HK-2 (cell line): ENCODE measurements around the gene PLEKHH1.
A peak's percentile ranks its signal among the peaks of the same experiment; 100 is the strongest.
"Not testable (repeated sequence)": the region's sequence is repeated elsewhere in the genome, so short reads cannot be mapped to it uniquely, and the experiment has no call there.

Source experiments
- DNase-seq: peaks from one replicate; pipeline ENCODE4 v3.0.0-alpha.2; 2018; ENCODE audit not compliant: unreplicated experiment

Gene PLEKHH1

DNA sequence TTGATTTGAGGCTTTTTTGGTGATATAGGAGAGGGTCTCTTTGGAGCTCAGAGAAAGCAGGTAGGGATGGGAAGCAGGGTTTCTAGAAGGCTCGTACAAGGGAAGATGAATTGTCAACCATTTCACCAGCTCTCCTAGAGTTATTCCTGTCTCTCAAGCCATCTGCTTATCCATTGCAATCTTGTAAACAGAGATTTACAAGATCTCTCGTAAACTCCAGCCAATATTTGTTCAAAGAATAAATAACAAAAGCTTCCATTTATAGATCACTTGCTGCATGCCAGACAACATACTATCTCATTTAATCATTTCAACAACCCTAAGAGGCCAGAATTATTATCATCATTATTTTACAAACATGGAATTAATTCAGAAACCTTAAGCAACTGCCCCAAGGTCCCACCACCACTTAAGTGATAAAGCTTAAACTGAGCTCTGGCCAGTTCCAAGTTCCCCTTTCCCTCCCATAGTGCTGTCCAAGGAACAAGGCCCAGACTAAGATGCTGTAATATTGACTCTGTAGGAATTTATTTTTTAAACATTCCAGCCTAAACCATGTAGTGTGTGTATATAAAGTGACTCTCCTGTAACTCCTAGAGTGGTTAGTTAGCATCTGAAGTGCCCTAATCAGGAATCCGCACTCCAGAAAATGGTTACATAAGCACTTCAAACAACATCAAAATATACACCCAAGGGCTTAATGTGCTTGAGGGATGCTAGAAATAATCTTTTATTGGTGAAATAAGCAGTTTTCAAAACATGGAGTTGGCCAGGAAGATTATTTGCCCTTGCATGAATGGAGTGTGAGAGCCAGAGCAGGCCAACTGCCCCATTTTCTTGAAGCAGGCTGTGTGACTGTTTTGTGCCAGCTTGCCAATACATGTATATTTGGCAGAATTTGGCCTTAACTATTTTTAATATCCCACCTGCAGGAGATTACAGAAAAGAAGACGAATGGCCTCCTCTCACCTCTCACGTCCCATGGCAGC is 2.8 kb upstream of the PLEKHH1 start:
- no peak for DNase-seq

DNA sequence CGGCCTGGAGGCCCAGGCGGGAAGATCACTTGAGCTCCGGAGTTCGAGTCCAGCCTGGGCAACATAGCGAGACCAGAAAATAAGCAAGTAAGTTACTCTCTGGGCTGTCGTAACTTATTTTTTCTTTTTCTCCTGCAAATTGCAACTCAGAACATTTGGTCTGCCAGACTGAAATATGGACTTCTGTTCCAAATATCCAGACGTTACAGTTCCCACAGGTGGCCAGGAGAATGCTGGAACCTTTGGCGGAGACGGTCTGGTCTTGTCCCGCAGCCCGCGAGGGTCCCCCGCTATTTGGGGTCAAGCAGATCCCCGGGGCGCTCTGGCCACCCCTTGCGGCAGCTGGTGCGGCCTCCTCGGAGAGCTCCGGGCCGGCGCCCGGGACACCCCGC is 488 bp upstream of the PLEKHH1 start:
- no peak for DNase-seq

DNA sequence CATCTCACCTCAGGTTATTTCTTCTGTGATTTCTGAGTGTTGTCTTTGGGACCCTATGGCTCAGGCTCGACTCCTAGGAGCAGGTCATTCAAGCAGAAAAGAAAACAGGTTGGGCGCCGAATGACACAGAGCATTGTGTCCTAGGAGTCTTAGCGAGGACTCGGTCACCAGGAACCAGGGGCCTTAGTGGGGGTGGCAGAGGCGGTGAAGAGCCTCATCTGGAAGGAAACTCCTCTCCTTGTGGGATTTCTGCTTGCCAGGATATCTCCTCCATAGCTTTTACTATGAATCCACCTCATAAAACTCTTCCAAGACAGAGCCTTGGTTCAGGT is 630 bp downstream of the PLEKHH1 start:
- no peak for DNase-seq

DNA sequence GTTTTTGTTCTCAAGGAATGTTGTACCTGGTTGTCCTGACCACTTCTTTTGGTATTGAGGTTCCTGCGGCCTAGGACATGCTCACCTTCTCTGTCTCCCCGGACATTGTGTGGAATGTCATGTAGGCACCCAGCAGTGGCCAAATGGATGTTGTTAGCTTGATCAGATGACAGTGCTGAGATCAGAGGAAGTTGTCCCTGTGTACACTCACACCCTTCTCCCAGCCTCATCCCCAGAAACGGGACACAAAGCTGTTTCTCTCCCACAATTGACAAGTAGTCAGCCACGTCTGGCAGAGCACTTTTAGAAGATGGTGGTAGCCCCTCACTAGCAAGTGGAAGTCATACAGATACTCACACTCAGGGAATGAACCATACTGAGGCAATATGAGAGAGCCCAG is 3.0 kb downstream of the PLEKHH1 start:
- DNase-seq = no peak

DNA sequence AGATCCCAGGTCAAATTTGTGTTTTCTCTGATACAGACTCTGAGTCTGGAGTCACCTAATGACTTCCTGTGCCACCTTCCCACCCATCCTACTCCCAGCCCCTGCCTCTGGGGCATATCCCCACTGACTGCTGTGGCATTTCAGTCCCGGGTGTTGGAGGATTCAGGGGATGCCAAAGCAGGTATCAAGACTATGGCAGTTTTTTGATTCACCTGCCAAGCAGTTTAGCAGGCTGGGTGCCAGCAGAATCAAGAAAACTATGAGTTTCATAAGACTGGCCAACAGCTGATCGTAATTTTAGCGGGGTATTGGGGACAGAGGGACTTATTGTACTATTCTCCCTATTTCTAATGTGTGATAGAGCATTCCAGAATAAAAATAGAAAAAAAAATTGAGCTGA is 4.6 kb downstream of the PLEKHH1 start:
- no peak for DNase-seq

DNA sequence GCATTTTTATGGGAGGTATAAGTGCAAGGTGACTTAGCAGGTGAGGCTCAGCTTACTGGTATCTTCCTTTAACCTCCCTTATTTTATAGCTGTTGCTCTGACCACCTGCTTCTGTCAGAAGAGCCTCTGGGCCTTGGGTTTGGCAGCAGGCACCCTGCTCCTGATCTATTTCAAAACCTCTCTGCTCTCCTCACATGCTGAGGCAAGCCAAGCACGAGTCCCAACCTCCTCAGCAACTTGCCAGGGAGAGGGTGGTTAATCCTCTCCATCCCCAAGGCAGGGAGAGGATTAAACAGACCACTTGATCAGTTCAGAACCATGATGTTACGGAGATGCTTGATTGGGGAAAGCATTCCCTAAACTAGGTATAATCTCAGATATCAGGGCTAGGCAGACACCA is 5.4 kb downstream of the PLEKHH1 start:
- no peak for DNase-seq

DNA sequence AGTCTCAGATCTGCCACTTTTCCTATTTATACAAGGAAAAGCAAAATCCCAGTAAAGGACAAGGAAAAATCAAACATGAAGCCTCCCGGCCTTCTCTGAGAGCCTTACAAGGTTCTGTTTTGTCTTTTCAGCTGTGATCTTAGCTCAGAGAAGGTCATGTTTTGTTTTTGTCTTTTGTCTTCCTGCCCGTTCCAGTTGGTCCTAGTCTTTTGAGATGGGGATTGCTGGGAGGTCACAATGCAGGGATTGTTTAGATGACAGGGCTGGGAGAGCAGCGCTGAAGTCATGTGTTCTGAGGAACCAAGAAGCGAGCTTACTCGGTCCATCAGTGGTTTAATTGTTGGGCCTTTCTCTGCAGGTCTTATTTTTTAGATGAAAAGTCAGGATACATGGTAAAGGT is 6.0 kb downstream of the PLEKHH1 start:
- no peak for DNase-seq

DNA sequence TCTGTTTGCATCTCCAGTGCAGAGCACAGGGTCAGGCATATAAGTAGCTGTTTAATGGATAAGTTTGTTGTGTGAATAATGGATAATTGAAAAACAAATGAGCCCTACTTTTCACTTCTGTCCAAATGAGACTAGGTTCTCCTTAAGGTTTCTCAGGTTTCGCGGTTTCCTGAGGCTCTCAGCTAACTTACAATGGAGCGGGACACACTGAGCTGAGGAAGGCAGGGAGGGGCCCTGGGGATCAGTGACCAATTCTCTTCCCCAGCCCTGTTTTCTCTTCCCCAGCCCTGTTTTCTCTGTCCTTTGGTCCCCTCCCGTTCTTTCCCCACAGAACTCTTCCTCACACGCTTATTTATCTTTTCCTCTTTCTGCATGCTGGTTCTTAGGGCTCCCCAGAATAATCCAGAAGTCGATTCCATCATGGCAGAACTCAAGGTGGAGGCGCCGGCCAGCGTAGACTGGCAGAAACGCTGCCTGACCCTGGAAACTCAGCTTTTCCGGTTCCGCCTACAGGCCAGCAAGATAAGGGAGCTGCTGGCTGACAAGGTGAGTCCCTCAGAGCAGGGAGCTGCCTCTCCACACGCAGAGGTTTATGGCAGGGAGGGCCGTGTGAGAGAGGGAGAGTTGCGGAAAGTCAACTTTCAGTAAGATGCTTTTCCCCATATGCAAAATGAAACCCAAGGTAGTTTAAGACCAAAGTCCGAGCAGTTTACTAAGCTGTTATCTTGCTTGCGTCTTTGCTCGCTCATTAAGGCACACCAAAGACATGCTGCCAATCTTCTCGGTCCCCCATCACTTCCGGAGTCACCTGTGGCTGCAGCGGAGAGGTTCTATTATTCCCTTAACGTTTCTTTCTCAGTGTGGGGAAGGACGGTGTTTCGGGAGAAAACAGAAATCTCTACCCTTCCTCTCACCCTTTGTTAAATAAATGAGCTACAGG is 8.6 kb downstream of the PLEKHH1 start:
- no peak for DNase-seq

DNA sequence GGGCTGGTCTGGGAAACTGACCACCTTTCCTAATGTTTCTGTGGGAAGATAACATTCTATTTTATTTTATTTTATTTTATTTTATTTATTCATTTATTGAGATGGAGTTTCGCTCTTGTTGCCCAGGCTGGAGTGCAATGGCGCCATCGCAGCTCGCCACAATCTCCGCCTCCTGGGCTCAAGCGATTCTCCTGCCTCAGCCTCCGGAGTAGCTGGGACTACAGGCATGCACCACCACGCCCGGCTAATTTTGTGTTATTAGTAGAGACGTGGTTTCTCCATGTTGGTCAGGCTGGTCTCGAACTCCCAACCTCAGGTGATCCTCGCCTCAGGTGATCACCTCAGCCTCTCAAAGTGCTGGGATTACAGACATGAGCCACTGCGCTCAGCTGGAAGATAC is 9.5 kb downstream of the PLEKHH1 start:
- DNase-seq = not testable (repeated sequence)

DNA sequence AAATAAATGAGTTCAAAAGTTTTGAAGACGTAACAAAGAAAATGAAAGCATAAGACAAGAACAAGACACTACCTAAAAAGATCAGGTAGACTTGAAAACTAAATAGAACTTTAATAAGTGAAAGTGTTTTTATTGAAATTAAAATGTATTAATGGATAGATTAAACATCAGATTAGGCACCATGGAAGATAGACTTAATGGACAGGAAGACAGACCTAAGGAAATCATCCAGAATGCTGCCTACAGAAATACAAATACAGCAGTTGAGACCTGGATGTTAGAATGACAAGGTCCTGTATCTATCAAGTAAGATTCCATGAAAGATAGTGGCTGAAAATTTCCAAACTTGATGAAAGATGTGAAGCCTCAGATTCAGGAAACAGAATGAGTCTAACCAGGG is 11.5 kb downstream of the PLEKHH1 start:
- no peak for DNase-seq

DNA sequence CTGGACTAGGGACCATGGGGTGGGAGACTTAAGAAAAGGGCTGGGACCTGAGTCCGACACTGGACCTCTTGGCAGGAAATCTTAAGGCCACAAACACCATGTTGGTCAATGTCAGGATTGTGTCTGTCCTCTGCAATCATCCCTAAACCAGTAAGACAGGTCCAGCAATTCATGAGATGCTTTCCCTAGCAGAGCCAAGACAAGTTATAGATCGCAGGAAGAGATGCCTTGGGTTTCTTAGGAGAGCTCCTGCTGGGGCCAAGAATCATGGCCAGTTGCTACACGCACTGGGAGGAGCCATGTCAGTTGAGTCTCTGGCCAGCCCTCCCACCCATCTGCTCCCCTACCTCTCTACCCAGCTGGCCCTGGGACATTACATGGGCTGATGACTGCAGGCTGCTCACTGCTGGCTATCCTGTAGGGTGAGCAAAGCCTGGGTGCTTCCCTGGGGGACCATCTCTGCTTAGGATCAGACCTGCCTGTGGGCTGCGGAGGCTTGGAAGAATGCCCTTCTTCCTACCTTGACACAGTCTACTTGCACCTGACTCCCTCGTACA is 14.2 kb downstream of the PLEKHH1 start:
- DNase-seq = no peak

DNA sequence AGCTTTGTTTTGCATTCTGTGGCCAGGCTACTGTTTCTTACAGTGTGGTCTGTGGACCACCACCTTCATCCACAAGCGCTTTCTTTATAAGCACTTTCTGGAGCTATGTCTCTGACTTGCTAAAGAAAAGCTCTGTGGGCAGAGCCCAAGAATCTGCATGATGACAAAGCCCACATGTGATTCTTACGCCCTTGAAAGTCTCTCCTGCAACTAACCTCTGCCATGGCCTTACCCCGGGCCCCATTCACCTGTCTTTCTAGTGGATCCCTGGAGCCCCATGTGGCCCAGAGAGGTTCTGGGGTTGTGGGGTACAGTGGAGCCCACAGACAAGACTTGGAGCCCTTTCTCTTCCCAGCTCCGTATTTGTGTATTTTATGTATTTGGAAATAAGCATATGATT is 16.6 kb downstream of the PLEKHH1 start:
- no peak for DNase-seq

DNA sequence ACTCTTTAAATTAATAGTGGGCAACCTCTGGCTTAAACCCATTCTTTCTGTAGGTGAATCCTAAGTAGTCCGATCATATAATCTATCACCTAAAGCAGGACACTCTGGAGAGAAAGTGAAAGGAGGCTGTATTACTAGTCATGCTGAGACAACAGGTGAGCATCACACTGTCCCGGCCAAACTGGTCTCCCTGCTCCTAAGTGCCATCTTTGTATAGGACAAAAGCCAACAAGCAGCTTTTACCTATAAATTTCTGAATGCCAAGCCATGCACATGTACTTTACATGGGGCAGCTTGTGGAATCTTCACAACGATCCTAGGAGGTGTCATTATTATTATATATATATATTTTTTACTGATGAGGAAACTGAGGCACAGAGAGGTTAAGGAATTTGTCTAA is 18.0 kb downstream of the PLEKHH1 start:
- DNase-seq = no peak

DNA sequence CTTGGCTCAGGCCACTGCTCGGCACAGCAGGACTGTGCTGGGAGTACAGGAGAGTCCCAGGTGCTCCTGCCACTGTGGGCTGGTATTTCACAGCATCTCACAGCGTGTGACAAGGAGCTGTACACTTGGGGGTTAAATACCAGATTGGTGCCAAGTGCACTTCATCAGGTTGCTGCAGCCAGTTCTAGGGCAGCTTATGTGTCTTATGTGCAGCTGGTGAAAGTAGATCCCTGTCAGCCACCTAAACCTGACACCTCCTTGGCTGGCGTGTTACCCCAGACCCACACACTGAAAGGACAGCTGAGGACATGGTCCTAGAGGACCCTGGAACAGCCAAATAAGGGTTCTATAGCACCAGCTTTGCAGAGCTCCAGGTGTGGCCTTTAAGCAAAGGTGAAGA is 18.9 kb downstream of the PLEKHH1 start:
- no peak for DNase-seq

DNA sequence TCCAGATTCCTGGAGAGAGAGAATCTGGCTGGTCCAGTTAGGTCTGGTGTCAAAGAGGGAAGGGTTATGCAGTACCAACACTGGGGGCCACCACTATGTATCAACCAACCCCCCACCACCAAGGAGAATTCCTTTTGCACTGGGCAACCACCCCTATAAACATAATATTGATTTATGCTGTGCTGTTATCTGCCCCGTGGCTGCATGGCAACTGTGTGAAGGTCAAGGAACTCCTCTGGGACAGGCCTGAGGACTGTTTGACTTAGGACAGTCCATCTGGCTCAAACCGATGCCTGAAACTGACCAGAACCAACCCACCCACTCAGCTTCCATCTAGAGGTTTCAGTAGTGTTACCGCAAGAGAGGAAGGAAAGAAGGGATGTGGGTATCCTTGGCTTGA is 20.5 kb downstream of the PLEKHH1 start:
- no peak for DNase-seq

DNA sequence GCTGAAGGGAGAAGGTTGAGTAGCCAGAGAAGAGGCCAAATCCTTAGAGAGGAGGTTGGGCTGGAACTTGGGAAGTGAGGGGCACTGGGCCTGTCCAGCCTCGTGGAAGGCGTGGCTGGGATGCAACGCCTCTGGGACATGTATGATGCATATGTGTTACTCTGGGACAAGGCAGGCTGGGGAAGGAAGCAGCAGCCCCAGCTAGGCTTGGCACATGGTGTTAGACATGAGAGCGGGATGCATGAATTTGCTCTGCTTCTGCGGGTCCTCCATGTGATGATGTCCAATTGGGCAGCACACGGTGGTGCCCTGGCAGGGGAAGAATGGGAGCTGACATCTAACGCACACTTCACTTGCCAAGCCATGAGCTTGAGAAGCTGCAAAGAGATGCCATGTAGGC is 21.3 kb downstream of the PLEKHH1 start:
- no peak for DNase-seq

DNA sequence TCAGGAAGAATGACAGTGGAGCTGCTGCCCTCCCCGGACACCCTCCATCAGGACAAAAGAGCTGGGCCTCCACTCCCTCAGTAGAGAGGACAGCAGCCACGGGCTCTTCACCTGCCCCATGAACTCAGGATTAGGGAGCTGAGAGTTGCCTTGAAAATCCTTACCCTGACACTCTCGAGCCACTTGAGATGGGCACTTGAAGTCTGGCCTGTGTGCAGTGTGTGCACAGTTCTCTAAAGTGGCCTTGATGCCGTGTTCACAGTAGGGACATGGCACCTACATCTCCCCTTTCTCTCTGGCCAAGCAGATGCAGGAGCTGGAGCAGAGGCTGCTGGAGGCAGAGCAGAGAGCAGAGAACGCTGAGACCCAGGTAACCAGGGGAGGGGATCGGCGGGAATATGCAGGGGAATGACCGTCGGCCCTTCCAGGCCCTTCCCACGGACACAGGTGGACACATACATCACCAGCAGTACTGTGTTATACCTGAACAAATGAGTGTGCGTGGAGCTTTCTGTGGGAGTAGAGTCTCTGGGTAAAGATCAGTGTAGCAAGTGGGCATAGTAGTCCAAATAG is 22.5 kb downstream of the PLEKHH1 start:
- no peak for DNase-seq

DNA sequence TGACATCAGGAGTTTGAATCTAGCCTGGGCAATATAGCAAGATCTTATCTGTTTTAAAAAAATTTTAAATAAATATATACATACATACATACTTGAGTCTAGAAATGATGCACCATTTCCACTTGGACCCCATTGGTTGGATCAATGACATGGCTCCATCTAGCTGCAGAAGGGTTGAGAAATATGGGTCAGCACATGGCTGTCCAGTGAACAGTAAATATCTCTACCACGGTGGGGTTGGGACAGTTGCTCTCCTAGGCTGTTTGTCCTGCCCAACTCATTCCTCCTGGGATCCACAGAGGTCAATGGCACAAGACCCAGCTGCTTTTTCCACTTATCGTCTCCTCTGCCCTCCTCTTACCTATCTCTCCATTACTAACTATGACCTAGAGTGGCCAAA is 23.6 kb downstream of the PLEKHH1 start:
- DNase-seq = no peak

DNA sequence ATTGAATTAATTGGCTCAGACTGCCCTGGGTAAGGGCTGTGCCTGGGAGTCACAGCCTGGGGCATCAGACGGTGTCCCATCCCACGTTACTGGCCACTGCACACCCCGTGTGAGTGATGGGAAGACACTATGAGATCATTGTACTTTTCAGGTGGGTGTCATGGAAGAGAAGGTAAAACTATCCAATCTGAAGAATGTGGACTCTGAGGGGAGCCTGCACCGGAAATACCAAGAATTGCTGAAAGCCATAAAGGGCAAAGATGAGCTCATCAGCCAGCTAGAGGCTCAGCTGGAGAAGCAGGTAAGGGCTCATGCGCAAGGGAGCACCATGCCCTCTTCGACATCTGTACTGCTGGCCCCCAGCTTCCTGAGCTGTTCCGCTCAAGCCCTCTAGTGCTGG is 24.0 kb downstream of the PLEKHH1 start:
- DNase-seq = peak; percentile 13

DNA sequence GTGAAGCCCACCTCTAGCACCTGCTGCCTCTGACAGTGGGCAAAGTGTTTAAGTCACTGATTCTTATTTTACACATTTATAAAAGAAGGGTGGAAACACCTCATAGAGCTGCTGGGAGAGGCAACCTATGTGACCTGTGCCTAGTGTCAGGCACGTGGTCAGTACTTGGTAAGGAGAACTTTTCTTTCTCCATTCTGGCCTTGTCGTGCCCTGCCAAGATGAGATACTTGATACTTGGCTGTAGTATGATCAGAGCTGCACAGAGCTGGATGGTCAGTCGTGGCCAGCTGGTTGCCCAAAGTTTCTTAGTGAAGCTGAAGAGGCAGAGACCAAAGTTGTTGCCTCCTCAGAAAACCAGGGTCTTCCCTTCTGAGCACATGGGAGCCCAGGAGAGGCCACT is 24.6 kb downstream of the PLEKHH1 start:
- DNase-seq = no peak

DNA sequence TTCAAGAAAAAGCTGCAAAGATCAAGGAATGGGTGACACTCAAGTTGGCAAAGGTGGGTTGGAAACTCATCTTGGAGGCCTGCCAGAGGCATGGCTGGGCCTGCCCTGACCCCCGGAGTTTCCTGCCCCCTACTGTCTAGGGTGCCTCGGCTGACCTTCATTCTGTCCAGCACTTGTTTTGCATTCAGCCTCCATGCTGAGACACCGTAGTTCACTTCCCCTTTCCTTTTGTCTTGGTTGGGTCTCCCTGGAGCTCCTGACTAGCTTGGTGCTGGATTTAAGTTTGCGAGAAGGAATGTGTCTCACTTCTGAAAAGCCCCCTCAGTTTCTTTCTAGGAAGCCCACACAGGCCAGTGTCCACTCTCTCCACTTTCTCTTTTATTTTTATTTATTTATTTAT is 26.5 kb downstream of the PLEKHH1 start:
- no peak for DNase-seq
